Nephron (organoid): Measurements from ENCODE around the gene GARIN3.

Experiments used
- H3K27ac Mint-ChIP-seq, 3 experiments: 2 replicates each; pipeline ENCODE4 v1.8.0; 2020; ENCODE audit warnings: mixed read lengths in 3 of 3, mild to moderate bottlenecking in 2 of 3, moderate library complexity in 1 of 3
- H3K27me3 Mint-ChIP-seq: 2 replicates; pipeline ENCODE4 v1.8.0; 2021; ENCODE audit warnings: low read depth, mild to moderate bottlenecking, moderate library complexity, mixed read lengths
- H3K36me3 Mint-ChIP-seq: 2 replicates; pipeline ENCODE4 v1.8.0; 2020; ENCODE audit warnings: low read depth, mixed read lengths
- H3K4me1 Mint-ChIP-seq: 2 replicates; pipeline ENCODE4 v1.8.0; 2020; ENCODE audit warnings: mixed read lengths
- H3K4me3 Mint-ChIP-seq, 3 experiments: 2 replicates each; pipeline ENCODE4 v1.8.0; 2020; ENCODE audit warnings: mild to moderate bottlenecking in 3 of 3, mixed read lengths in 3 of 3, moderate library complexity in 2 of 3
- H3K9me3 Mint-ChIP-seq: 2 replicates; pipeline ENCODE4 v1.8.0; 2020; ENCODE audit warnings: mixed read lengths
- CTCF ChIP-seq, 3 experiments: fragments of 200-600 bp; sonication (generic); IDR thresholded peaks; one replicate each; pipeline ENCODE4 v1.5.0; 2021; ENCODE audit warnings: antibody characterized with exemption in 3 of 3; ENCODE audit not compliant: unreplicated experiment in 3 of 3

GARIN3 gene

GRCh38 chr5:157168286-157168685 lies 2.2 kb upstream of the GARIN3 start:
- H3K4me3 Mint-ChIP-seq = no peak overlapping the region
- H3K27ac Mint-ChIP-seq = no peak overlapping the region
- no peaks in the 10 kb centered on the region for H3K9me3 Mint-ChIP-seq
- no peaks in the 10 kb centered on the region for H3K4me1 Mint-ChIP-seq
- H3K27me3 Mint-ChIP-seq = peaks cover 13% of the 10 kb centered on the region
- no peak for TF ChIP-seq CTCF (IDR thresholded peaks at IDR 0.05; ENCODE audit: unreplicated experiment in 3 of 3)
- no peaks in the 10 kb centered on the region for H3K36me3 Mint-ChIP-seq

- H3K36me3 Mint-ChIP-seq = no peaks in the 10 kb centered on the region
- no peak overlapping the region for H3K27ac Mint-ChIP-seq
- H3K4me3 Mint-ChIP-seq = no peak overlapping the region
- TF ChIP-seq CTCF (IDR thresholded peaks at IDR 0.05; ENCODE audit: unreplicated experiment in 3 of 3) = no peak
- H3K4me1 Mint-ChIP-seq = no peaks in the 10 kb centered on the region
- no peaks in the 10 kb centered on the region for H3K9me3 Mint-ChIP-seq
- peaks cover 15% of the 10 kb centered on the region for H3K27me3 Mint-ChIP-seq
Observed at GRCh38 chr5:157167214-157167621, 1.2 kb upstream of the GARIN3 start.

DNA sequence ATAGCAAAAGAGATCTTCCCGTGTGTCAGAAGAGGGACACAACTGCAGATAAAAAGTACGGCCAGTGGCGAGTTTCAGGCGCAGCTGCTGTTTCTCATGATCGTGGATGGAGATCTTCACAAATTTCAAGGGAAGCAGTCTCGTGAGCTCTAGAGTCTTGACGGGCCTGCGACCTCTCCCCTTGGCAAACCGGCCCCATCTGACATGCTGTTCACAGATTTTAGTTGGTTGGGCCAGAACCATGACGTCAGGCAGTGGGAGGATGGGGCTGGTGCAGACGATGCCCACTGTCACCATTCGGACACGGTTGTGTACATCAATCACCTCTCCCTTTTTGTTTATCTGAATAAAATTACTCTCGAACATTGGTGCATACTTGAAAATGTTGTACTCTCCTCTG lies 396 bp downstream of the GARIN3 start:
- H3K4me3 Mint-ChIP-seq = no peak overlapping the region
- peaks cover 15% of the 10 kb centered on the region for H3K27me3 Mint-ChIP-seq
- no peak overlapping the region for H3K27ac Mint-ChIP-seq
- no peaks in the 10 kb centered on the region for H3K36me3 Mint-ChIP-seq
- H3K4me1 Mint-ChIP-seq = no peaks in the 10 kb centered on the region
- H3K9me3 Mint-ChIP-seq = no peaks in the 10 kb centered on the region
- TF ChIP-seq CTCF (IDR thresholded peaks at IDR 0.05; ENCODE audit: unreplicated experiment in 3 of 3) = no peak

DNA sequence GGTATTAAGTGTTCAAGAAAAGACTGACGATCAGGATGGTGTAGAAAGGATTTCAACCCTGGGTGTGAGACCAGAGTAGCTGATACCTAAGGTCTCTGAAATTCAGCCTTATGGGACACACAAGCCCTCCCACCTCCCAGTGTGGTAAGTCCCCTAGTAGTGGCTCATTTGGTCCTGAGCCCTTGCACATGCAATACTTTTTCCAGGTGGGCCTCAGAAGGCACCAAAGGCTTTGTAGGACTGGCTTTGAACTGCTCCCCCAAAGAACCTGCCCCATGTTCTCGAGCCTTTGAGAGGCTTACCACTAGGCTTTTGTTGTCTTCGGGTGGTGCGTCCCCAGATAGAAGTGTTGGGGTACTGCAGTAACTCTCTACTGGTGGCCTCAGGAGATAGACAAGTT lies 803 bp downstream of the GARIN3 start:
- Mint-ChIP-seq H3K27ac (no peak overlapping the region), H3K36me3 (no peaks in the 10 kb centered on the region), H3K9me3 (no peaks in the 10 kb centered on the region), H3K4me1 (no peaks in the 10 kb centered on the region), H3K27me3 (peaks cover 15% of the 10 kb centered on the region), H3K4me3 (no peak overlapping the region)
- no peak for TF ChIP-seq CTCF (IDR thresholded peaks at IDR 0.05; ENCODE audit: unreplicated experiment in 3 of 3)

DNA sequence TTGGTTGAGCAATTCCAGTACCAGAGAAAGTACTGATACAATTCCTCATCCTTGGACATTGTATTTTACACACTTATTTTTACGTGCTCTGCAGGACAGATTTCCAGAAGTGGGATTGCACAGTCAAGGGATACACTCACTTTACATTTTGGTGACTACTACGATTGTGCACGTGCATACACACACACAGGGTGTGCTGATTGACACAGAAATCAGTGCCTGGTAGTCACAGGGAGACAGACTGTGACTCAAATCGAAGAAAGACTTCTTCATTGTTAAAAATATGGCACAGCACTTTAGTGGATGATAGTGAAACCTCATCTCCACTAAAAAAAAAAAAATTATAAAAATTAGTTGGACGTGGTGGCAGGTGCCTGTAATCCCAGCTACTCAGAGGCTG lies 1.5 kb downstream of the GARIN3 start:
- H3K4me1 Mint-ChIP-seq = no peaks in the 10 kb centered on the region
- no peaks in the 10 kb centered on the region for H3K9me3 Mint-ChIP-seq
- no peaks in the 10 kb centered on the region for H3K36me3 Mint-ChIP-seq
- peaks cover 15% of the 10 kb centered on the region for H3K27me3 Mint-ChIP-seq
- H3K27ac Mint-ChIP-seq = no peak overlapping the region
- H3K4me3 Mint-ChIP-seq = no peak overlapping the region
- no peak for TF ChIP-seq CTCF (IDR thresholded peaks at IDR 0.05; ENCODE audit: unreplicated experiment in 3 of 3)

DNA sequence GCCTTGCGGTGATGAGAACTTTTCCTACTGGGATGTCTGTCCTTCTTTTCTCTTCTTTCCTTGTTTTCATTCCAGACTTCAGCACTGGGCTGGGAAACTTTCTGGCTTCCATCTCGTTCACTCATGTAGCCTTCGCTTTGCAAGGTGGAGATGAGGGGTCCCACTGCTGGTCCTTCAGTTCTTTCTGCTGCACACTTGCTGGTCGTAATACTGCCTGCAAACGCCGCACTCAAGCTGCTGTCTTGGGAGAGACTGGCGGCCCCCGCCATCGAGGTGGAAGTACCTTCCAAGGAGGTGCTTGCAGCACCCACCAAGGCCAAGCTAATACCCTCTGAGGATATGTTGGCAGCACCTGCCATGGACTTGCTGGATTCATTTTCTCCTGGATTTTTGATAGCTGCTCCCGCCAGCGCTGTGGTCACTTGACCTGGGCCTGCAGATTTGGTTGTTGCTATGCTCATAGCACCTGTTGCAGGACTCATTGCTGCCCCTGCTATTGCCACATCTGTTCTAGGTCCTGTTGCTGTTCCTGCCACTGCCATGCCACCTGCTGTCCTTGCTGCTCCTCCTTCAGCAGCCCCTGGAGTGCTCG lies 3.0 kb downstream of the GARIN3 start:
- TF ChIP-seq CTCF (IDR thresholded peaks at IDR 0.05; ENCODE audit: unreplicated experiment in 3 of 3) = no peak
- no peak overlapping the region for H3K4me3 Mint-ChIP-seq
- no peaks in the 10 kb centered on the region for H3K9me3 Mint-ChIP-seq
- H3K36me3 Mint-ChIP-seq = no peaks in the 10 kb centered on the region
- no peak overlapping the region for H3K27ac Mint-ChIP-seq
- H3K27me3 Mint-ChIP-seq = peaks cover 14% of the 10 kb centered on the region
- no peaks in the 10 kb centered on the region for H3K4me1 Mint-ChIP-seq
